ENCODE results near the gene CYP2B6.
"Not testable (repeated sequence)": the region's sequence is repeated elsewhere in the genome, so short reads cannot be mapped to it uniquely, and the experiment has no call there.

The CYP2B6 gene

DNA sequence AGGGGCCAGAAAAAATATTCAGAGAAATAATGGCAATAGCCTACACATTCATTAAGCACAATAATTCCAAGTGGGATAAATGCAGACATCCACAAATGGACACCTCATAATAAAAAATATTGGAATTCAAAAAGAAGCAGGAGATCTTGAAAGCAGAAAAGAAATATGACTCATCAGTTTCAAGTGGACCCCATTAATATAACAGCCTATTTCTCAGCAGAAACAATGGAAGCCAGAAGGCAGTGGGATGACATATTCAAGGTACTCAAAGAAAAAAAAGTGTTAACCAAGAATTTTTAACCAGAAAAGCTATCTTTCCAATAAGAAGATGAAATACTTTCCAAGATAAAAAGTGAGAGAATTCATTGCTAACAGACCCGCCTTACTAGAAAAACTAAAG, 48.7 kb downstream of the CYP2B6 start:
- DNase-seq, result peak; percentile 23

GRCh38 chr19:41045095-41045494, 54.0 kb downstream of the CYP2B6 start:
- not testable (repeated sequence) for DNase-seq

DNA sequence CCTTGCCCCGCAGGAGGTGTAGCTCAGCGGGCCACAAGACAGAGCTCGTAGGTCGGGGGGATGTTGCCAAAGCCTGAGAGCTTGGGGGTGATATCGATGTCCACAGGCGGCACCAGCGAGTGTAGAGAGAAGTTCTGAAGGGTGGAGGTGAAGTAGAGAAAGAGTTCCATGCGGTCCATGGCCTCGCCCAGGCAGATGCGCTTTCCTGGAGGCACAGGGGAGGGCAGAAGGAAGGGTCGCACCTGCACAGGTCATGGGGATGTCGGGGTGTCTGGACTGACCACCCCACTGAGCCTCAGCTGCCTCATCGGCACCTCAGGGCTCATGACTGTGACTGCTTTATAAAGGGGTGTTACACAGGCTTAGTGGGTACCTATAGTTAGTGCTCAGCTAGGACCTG, 59.3 kb downstream of the CYP2B6 start:
- DNase-seq, result no peak

DNA sequence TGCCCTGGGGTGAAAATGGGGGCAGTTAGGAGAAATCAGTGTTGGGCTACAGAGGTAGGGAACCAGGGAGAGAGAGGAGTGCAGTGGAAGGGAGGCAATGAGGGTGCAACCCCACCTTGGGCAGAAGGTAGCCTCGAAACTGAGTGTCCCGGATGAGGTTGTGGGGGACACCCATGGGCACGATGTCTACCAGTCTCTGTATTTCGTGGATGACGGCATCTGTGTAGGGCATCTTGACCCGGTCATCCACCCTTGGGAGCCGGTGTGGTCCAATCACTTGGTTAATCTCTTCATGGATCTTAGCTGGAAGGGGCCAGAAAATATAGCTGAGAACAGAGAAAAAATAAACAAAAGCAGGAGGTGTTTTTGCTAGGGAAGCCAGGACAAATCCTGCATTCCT, 61.1 kb downstream of the CYP2B6 start:
- not testable (repeated sequence) for DNase-seq

- not testable (repeated sequence) for DNase-seq
Observed at GRCh38 chr19:41053331-41053730, 62.2 kb downstream of the CYP2B6 start.

DNA sequence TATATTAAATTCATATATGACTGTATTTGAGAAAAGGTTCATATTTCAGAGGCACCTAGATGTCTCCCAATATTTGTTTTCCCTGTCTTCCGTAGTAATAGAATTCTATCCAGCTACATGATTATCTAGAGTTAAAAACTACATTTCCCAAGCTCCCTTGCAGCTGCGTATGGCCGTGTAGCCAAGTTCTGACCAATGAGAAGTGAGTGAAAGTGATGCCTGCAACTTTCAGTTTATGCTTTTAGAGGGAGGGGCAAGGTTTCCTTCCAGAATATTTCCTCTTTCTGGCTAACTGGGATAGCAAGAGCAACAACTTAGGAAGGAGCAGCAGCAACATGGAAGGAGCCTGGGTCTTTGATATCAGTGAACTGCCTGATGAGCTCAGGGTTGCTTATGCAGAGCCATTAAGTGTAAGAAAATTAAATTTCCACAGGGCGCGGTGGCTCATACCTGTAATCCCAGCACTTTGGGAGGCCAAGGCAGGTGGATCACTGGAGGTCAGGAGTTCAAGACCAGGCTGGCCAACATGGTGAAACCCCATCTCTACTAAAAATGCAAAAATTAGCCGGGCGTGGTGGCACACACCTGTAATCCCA, 74.0 kb downstream of the CYP2B6 start:
- peak; percentile 68 for DNase-seq

Data from OCI-M1 (cell line).